ENCODE results near the gene SORL1. TPM values are rescaled to one million over a fixed set of nuclear protein-coding genes. Genes with fewer than 3 reads are reported as not detected.

The SORL1 gene
- total and polyA plus RNA-seq, 2 of the 8 experiments (the other 6 are each of a cell fraction or from before 2014, with no cell fraction given): 38.1 to 65.5 TPM

- TF ChIP-seq, protein P1, sequence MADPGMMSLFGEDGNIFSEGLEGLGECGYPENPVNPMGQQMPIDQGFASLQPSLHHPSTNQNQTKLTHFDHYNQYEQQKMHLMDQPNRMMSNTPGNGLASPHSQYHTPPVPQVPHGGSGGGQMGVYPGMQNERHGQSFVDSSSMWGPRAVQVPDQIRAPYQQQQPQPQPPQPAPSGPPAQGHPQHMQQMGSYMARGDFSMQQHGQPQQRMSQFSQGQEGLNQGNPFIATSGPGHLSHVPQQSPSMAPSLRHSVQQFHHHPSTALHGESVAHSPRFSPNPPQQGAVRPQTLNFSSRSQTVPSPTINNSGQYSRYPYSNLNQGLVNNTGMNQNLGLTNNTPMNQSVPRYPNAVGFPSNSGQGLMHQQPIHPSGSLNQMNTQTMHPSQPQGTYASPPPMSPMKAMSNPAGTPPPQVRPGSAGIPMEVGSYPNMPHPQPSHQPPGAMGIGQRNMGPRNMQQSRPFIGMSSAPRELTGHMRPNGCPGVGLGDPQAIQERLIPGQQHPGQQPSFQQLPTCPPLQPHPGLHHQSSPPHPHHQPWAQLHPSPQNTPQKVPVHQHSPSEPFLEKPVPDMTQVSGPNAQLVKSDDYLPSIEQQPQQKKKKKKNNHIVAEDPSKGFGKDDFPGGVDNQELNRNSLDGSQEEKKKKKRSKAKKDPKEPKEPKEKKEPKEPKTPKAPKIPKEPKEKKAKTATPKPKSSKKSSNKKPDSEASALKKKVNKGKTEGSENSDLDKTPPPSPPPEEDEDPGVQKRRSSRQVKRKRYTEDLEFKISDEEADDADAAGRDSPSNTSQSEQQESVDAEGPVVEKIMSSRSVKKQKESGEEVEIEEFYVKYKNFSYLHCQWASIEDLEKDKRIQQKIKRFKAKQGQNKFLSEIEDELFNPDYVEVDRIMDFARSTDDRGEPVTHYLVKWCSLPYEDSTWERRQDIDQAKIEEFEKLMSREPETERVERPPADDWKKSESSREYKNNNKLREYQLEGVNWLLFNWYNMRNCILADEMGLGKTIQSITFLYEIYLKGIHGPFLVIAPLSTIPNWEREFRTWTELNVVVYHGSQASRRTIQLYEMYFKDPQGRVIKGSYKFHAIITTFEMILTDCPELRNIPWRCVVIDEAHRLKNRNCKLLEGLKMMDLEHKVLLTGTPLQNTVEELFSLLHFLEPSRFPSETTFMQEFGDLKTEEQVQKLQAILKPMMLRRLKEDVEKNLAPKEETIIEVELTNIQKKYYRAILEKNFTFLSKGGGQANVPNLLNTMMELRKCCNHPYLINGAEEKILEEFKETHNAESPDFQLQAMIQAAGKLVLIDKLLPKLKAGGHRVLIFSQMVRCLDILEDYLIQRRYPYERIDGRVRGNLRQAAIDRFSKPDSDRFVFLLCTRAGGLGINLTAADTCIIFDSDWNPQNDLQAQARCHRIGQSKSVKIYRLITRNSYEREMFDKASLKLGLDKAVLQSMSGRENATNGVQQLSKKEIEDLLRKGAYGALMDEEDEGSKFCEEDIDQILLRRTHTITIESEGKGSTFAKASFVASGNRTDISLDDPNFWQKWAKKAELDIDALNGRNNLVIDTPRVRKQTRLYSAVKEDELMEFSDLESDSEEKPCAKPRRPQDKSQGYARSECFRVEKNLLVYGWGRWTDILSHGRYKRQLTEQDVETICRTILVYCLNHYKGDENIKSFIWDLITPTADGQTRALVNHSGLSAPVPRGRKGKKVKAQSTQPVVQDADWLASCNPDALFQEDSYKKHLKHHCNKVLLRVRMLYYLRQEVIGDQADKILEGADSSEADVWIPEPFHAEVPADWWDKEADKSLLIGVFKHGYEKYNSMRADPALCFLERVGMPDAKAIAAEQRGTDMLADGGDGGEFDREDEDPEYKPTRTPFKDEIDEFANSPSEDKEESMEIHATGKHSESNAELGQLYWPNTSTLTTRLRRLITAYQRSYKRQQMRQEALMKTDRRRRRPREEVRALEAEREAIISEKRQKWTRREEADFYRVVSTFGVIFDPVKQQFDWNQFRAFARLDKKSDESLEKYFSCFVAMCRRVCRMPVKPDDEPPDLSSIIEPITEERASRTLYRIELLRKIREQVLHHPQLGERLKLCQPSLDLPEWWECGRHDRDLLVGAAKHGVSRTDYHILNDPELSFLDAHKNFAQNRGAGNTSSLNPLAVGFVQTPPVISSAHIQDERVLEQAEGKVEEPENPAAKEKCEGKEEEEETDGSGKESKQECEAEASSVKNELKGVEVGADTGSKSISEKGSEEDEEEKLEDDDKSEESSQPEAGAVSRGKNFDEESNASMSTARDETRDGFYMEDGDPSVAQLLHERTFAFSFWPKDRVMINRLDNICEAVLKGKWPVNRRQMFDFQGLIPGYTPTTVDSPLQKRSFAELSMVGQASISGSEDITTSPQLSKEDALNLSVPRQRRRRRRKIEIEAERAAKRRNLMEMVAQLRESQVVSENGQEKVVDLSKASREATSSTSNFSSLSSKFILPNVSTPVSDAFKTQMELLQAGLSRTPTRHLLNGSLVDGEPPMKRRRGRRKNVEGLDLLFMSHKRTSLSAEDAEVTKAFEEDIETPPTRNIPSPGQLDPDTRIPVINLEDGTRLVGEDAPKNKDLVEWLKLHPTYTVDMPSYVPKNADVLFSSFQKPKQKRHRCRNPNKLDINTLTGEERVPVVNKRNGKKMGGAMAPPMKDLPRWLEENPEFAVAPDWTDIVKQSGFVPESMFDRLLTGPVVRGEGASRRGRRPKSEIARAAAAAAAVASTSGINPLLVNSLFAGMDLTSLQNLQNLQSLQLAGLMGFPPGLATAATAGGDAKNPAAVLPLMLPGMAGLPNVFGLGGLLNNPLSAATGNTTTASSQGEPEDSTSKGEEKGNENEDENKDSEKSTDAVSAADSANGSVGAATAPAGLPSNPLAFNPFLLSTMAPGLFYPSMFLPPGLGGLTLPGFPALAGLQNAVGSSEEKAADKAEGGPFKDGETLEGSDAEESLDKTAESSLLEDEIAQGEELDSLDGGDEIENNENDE (IDR thresholded peaks at IDR 0.05; ENCODE audit: insufficient replicate concordance, low read length): no peak
- TF ChIP-seq SUZ12 (IDR thresholded peaks at IDR 0.05; ENCODE audit: low read length) (no peak), JUN (IDR thresholded peaks at IDR 0.05; ENCODE audit: low read depth, low read length) (no peak), CEBPB (IDR thresholded peaks at IDR 0.05; ENCODE audit: low read depth, low read length) (no peak), CTBP2 (IDR thresholded peaks at IDR 0.05; ENCODE audit: borderline replicate concordance, insufficient read depth, insufficient read length, low read length) (no peak), MAFK (IDR thresholded peaks at IDR 0.05; ENCODE audit: low read depth, low read length) (no peak), JUND (IDR thresholded peaks at IDR 0.05; ENCODE audit: low read length) (no peak), SAP30 (IDR thresholded peaks at IDR 0.05; ENCODE audit: insufficient read depth, insufficient replicate concordance, low read length) (no peak), TAF1 (IDR thresholded peaks at IDR 0.05; ENCODE audit: low read depth, low read length) (no peak)
These were observed 152.0 kb downstream of the SORL1 start (continued) for GRCh38 chr11:121604152-121604551.

Measured in H1 (cell line).